Measurements from ENCODE around the gene VSIG4.

GRCh38 chrX:66024570-66024969 lies 15.3 kb downstream of the VSIG4 start:
- TF ChIP-seq, protein P1, sequence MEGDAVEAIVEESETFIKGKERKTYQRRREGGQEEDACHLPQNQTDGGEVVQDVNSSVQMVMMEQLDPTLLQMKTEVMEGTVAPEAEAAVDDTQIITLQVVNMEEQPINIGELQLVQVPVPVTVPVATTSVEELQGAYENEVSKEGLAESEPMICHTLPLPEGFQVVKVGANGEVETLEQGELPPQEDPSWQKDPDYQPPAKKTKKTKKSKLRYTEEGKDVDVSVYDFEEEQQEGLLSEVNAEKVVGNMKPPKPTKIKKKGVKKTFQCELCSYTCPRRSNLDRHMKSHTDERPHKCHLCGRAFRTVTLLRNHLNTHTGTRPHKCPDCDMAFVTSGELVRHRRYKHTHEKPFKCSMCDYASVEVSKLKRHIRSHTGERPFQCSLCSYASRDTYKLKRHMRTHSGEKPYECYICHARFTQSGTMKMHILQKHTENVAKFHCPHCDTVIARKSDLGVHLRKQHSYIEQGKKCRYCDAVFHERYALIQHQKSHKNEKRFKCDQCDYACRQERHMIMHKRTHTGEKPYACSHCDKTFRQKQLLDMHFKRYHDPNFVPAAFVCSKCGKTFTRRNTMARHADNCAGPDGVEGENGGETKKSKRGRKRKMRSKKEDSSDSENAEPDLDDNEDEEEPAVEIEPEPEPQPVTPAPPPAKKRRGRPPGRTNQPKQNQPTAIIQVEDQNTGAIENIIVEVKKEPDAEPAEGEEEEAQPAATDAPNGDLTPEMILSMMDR (conservative IDR thresholded peaks at IDR 0.05; ENCODE audit: low read depth, low read length) = no peak
- TF ChIP-seq EZH2 (IDR thresholded peaks at IDR 0.05; ENCODE audit: low read length, unreplicated experiment) = no peak

All from PC-3 (cell line).